GM18502 (cell line): Measurements from ENCODE around the gene CYP4B1.
"Not testable (repeated sequence)": the region's sequence is repeated elsewhere in the genome, so short reads cannot be mapped to it uniquely, and the experiment has no call there.

Experiments used
- ATAC-seq: cut with Tn5 transposase; IDR thresholded peaks from one replicate; pipeline ENCODE4 v1.9.1; 2021; ENCODE audit warnings: mild to moderate bottlenecking; ENCODE audit not compliant: unreplicated experiment, poor library complexity

Gene CYP4B1

GRCh38 chr1:46812996-46813857, 14.4 kb downstream of the CYP4B1 start:
- ATAC-seq = no peak

- no peak for ATAC-seq
These were observed 15.1 kb downstream of the CYP4B1 start for GRCh38 chr1:46813858-46814396.

GRCh38 chr1:46815133-46815532, 16.3 kb downstream of the CYP4B1 start:
- no peak for ATAC-seq

- ATAC-seq = no peak
These were observed 18.1 kb downstream of the CYP4B1 start for GRCh38 chr1:46816930-46817329.

GRCh38 chr1:46817814-46818213, 19.0 kb downstream of the CYP4B1 start:
- no peak for ATAC-seq

- ATAC-seq = no peak
These were observed 19.7 kb downstream of the CYP4B1 start for GRCh38 chr1:46818591-46818990.

GRCh38 chr1:46819335-46819734, 20.5 kb downstream of the CYP4B1 start:
- no peak for ATAC-seq

GRCh38 chr1:46820076-46820475, 21.2 kb downstream of the CYP4B1 start:
- no peak for ATAC-seq

- no peak for ATAC-seq
These were observed 21.8 kb downstream of the CYP4B1 start for GRCh38 chr1:46820560-46821060.

- no peak for ATAC-seq
These were observed 23.5 kb downstream of the CYP4B1 start for GRCh38 chr1:46822248-46822826.

- ATAC-seq = no peak
These were observed 24.3 kb downstream of the CYP4B1 start for GRCh38 chr1:46823151-46823550.

- ATAC-seq = not testable (repeated sequence)
These were observed 28.0 kb downstream of the CYP4B1 start for GRCh38 chr1:46826892-46827291.

GRCh38 chr1:46830665-46831322, 31.9 kb downstream of the CYP4B1 start:
- no peak for ATAC-seq

GRCh38 chr1:46835469-46835868, 36.6 kb downstream of the CYP4B1 start:
- ATAC-seq = not testable (repeated sequence)

GRCh38 chr1:46846386-46846785, 47.5 kb downstream of the CYP4B1 start:
- ATAC-seq = not testable (repeated sequence)

GRCh38 chr1:46857660-46858065, 58.8 kb downstream of the CYP4B1 start:
- ATAC-seq = not testable (repeated sequence)

GRCh38 chr1:46862348-46862747, 63.5 kb downstream of the CYP4B1 start:
- ATAC-seq = no peak
